GM19467 (cell line): ENCODE measurements around the gene NASP.

ENCODE experiments used
- ATAC-seq: cut with Tn5 transposase; IDR thresholded peaks from one replicate; pipeline ENCODE4 v1.9.1; 2021; ENCODE audit warnings: mild to moderate bottlenecking, moderate library complexity; ENCODE audit not compliant: unreplicated experiment

NASP gene

DNA sequence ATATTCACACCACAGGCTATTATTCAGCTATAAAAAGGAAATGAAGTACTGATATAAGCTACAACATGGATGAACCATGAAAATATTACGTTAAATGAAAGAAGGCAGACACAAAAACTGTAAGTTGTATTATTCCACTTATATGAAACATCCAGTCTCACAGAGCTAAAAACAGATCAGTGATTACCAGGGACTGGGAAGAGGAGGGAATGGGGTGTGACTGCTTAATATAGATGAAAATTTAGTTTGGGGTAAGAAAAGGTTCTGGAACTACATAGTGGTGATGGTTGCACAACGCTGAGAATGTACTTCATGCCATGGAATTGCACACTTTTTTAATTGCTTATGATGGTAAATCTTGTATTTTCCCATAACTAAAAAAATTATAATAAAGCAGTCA lies 83.0 kb downstream of the NASP start:
- no peak for ATAC-seq

DNA sequence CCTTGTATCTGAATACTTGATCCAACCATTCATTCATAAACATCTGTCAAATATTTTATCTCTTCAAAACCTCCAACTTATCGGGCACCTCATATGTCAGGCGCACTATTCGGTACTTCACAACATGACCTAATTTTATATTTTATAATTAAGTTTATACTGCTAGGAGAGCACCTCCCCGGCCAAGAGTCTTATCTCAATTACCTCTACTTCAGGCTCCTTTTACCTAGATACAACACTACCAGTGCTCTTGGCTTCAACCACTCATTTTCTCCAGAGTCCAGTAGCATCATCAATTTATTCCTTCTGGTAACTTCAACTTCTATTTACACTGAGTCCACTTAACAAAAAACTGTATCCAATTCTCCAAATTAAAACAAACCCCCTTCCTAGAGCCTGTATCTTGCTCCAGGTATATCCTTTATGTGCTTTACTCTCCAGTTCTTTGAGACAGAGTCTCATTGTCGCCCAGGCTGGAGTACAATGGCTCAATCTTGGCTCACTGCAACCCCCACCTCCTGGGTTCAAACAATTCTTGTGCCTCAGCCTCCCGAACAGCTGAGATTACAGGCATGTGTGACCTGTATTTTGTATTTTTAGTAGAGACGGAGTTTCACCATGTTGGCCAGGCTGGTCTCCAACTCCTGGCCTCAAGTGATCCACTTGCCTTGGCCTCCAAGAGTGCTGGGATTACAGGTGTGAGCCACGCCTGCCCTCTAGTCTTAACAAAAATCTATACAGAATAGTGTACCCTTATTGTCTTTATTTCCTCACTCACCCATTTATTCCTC lies 83.7 kb downstream of the NASP start:
- ATAC-seq: no peak
